Common myeloid progenitor, CD34-positive (primary cell): ENCODE data around the gene TNFRSF25.
"Not testable (repeated sequence)": the region's sequence is repeated elsewhere in the genome, so short reads cannot be mapped to it uniquely, and the experiment has no call there.

ENCODE experiments used
- CTCF ChIA-PET: fragments of 350-600 bp; sonication (Branson Sonifier 250); formaldehyde crosslinking; loops from one replicate; lab custom pipeline; 2021; ENCODE audit warnings: antibody characterized with exemption; lab: Charles Lee
- POLR2A ChIA-PET: fragments of 350-600 bp; sonication (Branson Sonifier 250); formaldehyde crosslinking; loops from one replicate; lab custom pipeline; 2021; ENCODE audit warnings: antibody characterized with exemption; lab: Charles Lee
- DNase-seq, 3 donors: peaks; one replicate each; pipeline versions ENCODE4 v3.0.0 to v3.0.0-alpha.2; 2013
- H3K27ac ChIP-seq, 2 experiments: 1 replicate in 1 of 2; 2 replicates in 1 of 2; pipeline ENCODE4 v1.7.0; 2013; ENCODE audit warnings: inconsistent platforms in 2 of 2, low read length in 2 of 2, mild to moderate bottlenecking in 2 of 2, low read depth in 1 of 2, moderate library complexity in 1 of 2; ENCODE audit not compliant: severe bottlenecking in 2 of 2, insufficient read depth in 1 of 2, poor library complexity in 1 of 2
- H3K27me3 ChIP-seq, 5 experiments: replicated peaks in 2 of 5; 1 replicate in 3 of 5; 2 replicates in 2 of 5; pipeline versions ENCODE4 v1.6.1 to v1.7.0; 2013; ENCODE audit warnings: low read length in 4 of 5, mild to moderate bottlenecking in 2 of 5, moderate library complexity in 2 of 5, inconsistent platforms in 1 of 5; ENCODE audit not compliant: insufficient read depth in 5 of 5, control insufficient read depth in 4 of 5
- H3K36me3 ChIP-seq, 4 experiments: 1 replicate in 2 of 4; 2 replicates in 2 of 4; pipeline versions ENCODE4 v1.6.1 to v1.7.0; 2013; ENCODE audit warnings: low read length in 3 of 4, control low read depth in 1 of 4, mild to moderate bottlenecking in 1 of 4; ENCODE audit not compliant: control insufficient read depth in 4 of 4, insufficient read depth in 4 of 4
- H3K4me1 ChIP-seq, 4 experiments: 1 replicate in 3 of 4; 2 replicates in 1 of 4; pipeline versions ENCODE4 v1.6.1 to v1.7.1; 2013; ENCODE audit warnings: low read length in 3 of 4, mild to moderate bottlenecking in 3 of 4, control low read depth in 1 of 4, inconsistent platforms in 1 of 4, moderate library complexity in 1 of 4; ENCODE audit not compliant: control insufficient read depth in 4 of 4, insufficient read depth in 4 of 4; ENCODE audit errors: control extremely low read depth in 1 of 4
- H3K4me3 ChIP-seq, 7 experiments: 1 replicate in 4 of 7; 2 replicates in 3 of 7; pipeline versions ENCODE4 v1.5.1 to v1.7.0; 2013; ENCODE audit warnings: mild to moderate bottlenecking in 7 of 7, low read length in 6 of 7, moderate library complexity in 6 of 7, inconsistent platforms in 2 of 7, low read depth in 2 of 7, control low read depth in 1 of 7; ENCODE audit not compliant: insufficient read depth in 4 of 7, control insufficient read depth in 1 of 7; ENCODE audit errors: extremely low read depth in 1 of 7
- H3K9me3 ChIP-seq, 5 experiments: 1 replicate in 4 of 5; 2 replicates in 1 of 5; pipeline versions ENCODE4 v1.6.1 to v1.7.1; 2013; ENCODE audit warnings: low read length in 4 of 5, mild to moderate bottlenecking in 2 of 5, inconsistent platforms in 1 of 5, low read depth in 1 of 5, moderate library complexity in 1 of 5; ENCODE audit not compliant: control insufficient read depth in 4 of 5, insufficient read depth in 2 of 5; ENCODE audit errors: control extremely low read depth in 1 of 5
- WGBS: methylation state at CpG from one replicate; pipeline ENCODE4 v1.1.5; 2013; ENCODE audit not compliant: insufficient coverage; 5-methylcytosine and 5-hydroxymethylcytosine counted together

TNFRSF25 gene

GRCh38 chr1:6460301-6461050 lies 5.5 kb downstream of the TNFRSF25 start:
- Histone ChIP-seq H3K4me1 (peaks cover 0 to 25% (median 23%) of the 10 kb centered on the region in 4 experiments), H3K27me3 (peaks cover 0 to 53% (median 14%) of the 10 kb centered on the region in 5 experiments), H3K27ac (no peak overlapping the region), H3K36me3 (peaks cover 0 to 5% (median 0%) of the 10 kb centered on the region in 4 experiments), H3K9me3 (no peaks in the 10 kb centered on the region), H3K4me3 (peak overlapping the region in 3 of 7 experiments; percentile 5 to 42 (median 37))
- ChIA-PET POLR2A (interaction anchor here (0.6 kb wide), 1 partner anchor 34 kb away, joined by 3 read pairs; no protein-coding TSS in a partner anchor), CTCF (interaction anchor here (0.7 to 1.6 kb wide), 3 partner anchors 13 to 256 kb away, joined by 3 to 6 read pairs (median 3); no protein-coding TSS in a partner anchor)
- DNase-seq: no peak
- WGBS: 34% methylated on average over 35 of the region's 39 CpGs

- DNase-seq: peak in 2 of 3 donors; percentile 58 to 64
- H3K4me3 ChIP-seq: peak overlapping the region in 3 of 7 experiments; percentile 13 to 42 (median 37)
- H3K36me3 ChIP-seq: peaks cover 0 to 5% (median 0%) of the 10 kb centered on the region in 4 experiments
- WGBS: 3% methylated on average over 15 of the region's 18 CpGs
- H3K4me1 ChIP-seq: peaks cover 0 to 25% (median 23%) of the 10 kb centered on the region in 4 experiments
- ChIA-PET POLR2A (no interaction called here), CTCF (interaction anchor here (0.7 to 1.6 kb wide), 5 partner anchors 10 to 256 kb away, joined by 3 to 6 read pairs (median 3); no protein-coding TSS in a partner anchor)
- H3K27ac ChIP-seq: no peak overlapping the region
- H3K9me3 ChIP-seq: no peaks in the 10 kb centered on the region
- peaks cover 0 to 54% (median 14%) of the 10 kb centered on the region in 5 experiments for H3K27me3 ChIP-seq
Observed at GRCh38 chr1:6459850-6460265, 6.1 kb downstream of the TNFRSF25 start.

- H3K4me1 ChIP-seq: peaks cover 0 to 27% (median 26%) of the 10 kb centered on the region in 4 experiments
- no peak overlapping the region for H3K27ac ChIP-seq
- 91% methylated on average over 9 of the region's 11 CpGs for WGBS
- H3K9me3 ChIP-seq: no peaks in the 10 kb centered on the region
- no peak overlapping the region for H3K4me3 ChIP-seq
- no peak for DNase-seq
- H3K36me3 ChIP-seq: peaks cover 0 to 2% (median 0%) of the 10 kb centered on the region in 4 experiments
- ChIA-PET POLR2A (no interaction called here), CTCF (interaction anchor here (0.7 to 1.5 kb wide), 2 partner anchors 16 to 106 kb away, joined by 4 to 6 read pairs; no protein-coding TSS in a partner anchor)
- H3K27me3 ChIP-seq: peaks cover 0 to 82% (median 19%) of the 10 kb centered on the region in 5 experiments
Observed at GRCh38 chr1:6456800-6457466, 9.0 kb downstream of the TNFRSF25 start.

- not testable (repeated sequence) for H3K36me3 ChIP-seq, DNase-seq, H3K27ac ChIP-seq, H3K9me3 ChIP-seq
- POLR2A ChIA-PET: interaction anchor here (0.6 kb wide), 1 partner anchor 23 kb away, joined by 4 read pairs; no protein-coding TSS in a partner anchor
- Histone ChIP-seq H3K4me1 (peaks cover 0 to 27% (median 26%) of the 10 kb centered on the region in 4 experiments), H3K27me3 (peaks cover 0 to 84% (median 19%) of the 10 kb centered on the region in 5 experiments), H3K4me3 (peak overlapping the region in 1 of 7 experiments; percentile 50)
- 17% methylated on average over 40 of the region's 58 CpGs for WGBS
- CTCF ChIA-PET: interaction anchor here (1.2 to 1.5 kb wide), 3 partner anchors 11 to 53 kb away, joined by 3 to 6 read pairs (median 3); no protein-coding TSS in a partner anchor
Observed at GRCh38 chr1:6455752-6456520, 10.0 kb downstream of the TNFRSF25 start.

- 4% methylated on average over 90 of the region's 115 CpGs for WGBS
- H3K4me3 ChIP-seq: peak overlapping the region in 2 of 7 experiments; percentile 33 to 50
- no peaks in the 10 kb centered on the region for H3K36me3 ChIP-seq
- POLR2A ChIA-PET: no interaction called here
- H3K27ac ChIP-seq: no peak overlapping the region
- no peaks in the 10 kb centered on the region for H3K9me3 ChIP-seq
- H3K27me3 ChIP-seq: peaks cover 0 to 84% (median 21%) of the 10 kb centered on the region in 5 experiments
- DNase-seq: peak; percentile 46 to 70 (median 60)
- CTCF ChIA-PET: interaction anchor here (0.8 to 1.6 kb wide), 8 partner anchors 9 to 216 kb away, joined by 3 to 4 read pairs (median 3); no protein-coding TSS in a partner anchor
- H3K4me1 ChIP-seq: peaks cover 0 to 21% (median 19%) of the 10 kb centered on the region in 4 experiments
Observed at GRCh38 chr1:6454856-6455751, 10.9 kb downstream of the TNFRSF25 start.
